ENCODE results near the gene AKAP11.

DNA sequence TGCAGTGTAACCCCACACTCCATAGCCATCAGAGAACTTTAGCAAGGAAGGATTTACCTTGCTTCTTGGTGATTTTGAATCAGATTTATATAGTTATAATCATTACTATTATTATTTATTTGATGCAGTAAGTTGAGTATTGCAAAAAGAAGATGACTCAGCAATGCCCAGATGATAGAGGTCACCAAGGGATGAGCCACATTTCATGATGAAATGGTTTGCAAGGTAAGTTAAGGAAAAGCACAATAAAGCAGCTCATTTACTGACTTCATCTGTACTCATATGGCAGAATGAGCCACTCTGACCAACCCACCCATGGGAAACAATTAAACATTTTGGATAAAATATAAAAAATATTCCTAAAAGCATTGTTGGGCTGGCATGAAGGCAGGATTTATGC lies 59.1 kb downstream of the AKAP11 start:
- TF ChIP-seq, protein P1, sequence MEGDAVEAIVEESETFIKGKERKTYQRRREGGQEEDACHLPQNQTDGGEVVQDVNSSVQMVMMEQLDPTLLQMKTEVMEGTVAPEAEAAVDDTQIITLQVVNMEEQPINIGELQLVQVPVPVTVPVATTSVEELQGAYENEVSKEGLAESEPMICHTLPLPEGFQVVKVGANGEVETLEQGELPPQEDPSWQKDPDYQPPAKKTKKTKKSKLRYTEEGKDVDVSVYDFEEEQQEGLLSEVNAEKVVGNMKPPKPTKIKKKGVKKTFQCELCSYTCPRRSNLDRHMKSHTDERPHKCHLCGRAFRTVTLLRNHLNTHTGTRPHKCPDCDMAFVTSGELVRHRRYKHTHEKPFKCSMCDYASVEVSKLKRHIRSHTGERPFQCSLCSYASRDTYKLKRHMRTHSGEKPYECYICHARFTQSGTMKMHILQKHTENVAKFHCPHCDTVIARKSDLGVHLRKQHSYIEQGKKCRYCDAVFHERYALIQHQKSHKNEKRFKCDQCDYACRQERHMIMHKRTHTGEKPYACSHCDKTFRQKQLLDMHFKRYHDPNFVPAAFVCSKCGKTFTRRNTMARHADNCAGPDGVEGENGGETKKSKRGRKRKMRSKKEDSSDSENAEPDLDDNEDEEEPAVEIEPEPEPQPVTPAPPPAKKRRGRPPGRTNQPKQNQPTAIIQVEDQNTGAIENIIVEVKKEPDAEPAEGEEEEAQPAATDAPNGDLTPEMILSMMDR (optimal IDR thresholded peaks at IDR 0.05 in 1 of 3, IDR thresholded peaks at IDR 0.05 in 1 of 3, conservative IDR thresholded peaks at IDR 0.05 in 1 of 3; ENCODE audit: extremely low read depth in 1 of 3, insufficient read depth in 2 of 3, low read length in 3 of 3) = no peak
- TF ChIP-seq EZH2 (IDR thresholded peaks at IDR 0.05; ENCODE audit: low read length) = no peak
